GM03348 (cell line): ENCODE measurements around the gene SYT17.

Experiments
- DNase-seq: peaks from one replicate; pipeline ENCODE4 v3.0.0; 2012; ENCODE audit warnings: low spot score

SYT17 gene

GRCh38 chr16:19264123-19264673 lies 96.2 kb downstream of the SYT17 start:
- DNase-seq, result no peak

- DNase-seq, result no peak
These were observed 97.4 kb downstream of the SYT17 start for GRCh38 chr16:19265380-19265930.

GRCh38 chr16:19266774-19267173 lies 98.7 kb downstream of the SYT17 start:
- no peak for DNase-seq

GRCh38 chr16:19269098-19269497 lies 101.1 kb downstream of the SYT17 start:
- DNase-seq, result no peak

- DNase-seq, result no peak
These were observed 106.2 kb downstream of the SYT17 start for GRCh38 chr16:19274165-19274797.

DNA sequence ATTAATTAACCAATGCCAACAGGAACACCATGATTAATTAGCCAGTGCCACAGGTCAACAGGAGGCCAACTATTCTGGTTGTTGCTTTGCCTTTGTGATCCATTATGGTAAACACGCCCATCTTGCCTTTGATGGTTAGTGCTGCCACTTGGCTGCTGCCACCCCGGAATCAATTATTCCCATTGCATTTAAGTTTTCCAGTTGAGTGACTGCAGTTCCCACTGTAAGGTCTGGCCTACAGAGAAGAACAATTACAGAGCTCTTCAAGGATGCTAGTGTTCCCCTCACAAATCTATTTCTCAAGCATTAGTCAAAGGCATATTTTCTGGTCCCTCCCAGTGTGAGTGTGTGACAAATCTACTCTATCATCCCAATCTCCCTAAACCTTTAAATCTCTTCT lies 110.4 kb downstream of the SYT17 start:
- no peak for DNase-seq

DNA sequence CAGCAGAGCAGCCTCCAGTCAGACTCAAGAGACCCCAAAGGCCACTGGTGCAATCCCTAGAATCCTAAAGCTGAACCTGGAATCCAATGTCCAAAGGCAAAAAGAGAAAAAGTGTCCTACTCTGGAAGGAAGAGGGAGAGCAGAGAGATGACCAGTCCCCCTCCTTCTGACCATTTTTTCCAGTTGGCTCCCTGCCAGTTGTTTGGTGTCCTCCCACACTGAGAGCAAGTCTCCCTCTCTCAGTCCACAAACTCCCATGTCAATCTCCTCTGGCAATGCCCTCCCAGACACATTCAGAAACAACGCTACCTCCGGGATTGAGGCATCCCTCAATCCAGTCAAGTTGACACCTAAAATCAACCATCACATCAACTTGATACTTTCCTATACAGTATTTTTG lies 113.2 kb downstream of the SYT17 start:
- DNase-seq, result no peak

- no peak for DNase-seq
These were observed 114.1 kb downstream of the SYT17 start for GRCh38 chr16:19282101-19282500.

DNA sequence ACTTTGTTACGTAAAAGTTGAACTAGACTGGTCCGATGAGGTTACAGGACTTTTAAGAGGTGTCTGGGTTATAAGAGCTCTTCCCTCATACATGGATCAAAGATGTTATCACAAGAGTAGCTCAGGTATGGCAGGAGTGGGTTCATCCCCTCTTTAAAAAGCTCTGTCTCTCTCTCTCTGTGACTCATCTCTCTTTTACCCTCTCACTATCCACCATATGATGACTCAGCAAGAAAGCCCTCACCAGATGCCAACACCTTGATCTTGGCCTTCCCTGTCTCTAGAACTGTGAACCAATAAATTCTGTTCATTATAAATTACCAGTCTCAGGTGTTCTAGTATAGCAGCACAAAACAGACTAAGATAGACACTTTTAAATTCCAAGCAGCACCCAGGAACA lies 115.6 kb downstream of the SYT17 start:
- no peak for DNase-seq

DNA sequence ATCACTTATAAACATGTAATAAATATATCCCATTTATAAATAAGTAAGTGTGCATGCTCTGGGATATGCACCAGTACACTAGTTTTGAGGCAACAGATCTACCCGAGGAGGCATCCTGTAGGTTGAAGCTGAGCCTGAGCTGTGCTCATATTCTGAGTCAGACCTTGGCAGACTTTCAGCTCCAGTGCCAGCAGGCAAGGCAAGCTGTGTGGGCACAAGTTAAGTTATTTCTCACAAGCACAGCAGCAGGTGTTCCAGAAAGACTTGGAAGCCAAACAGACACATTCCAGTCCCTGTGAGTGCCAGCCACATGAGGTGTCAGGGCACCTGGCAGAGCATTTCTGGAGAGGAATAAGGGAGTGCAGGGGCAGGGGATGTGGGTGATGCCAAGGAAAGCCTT lies 116.2 kb downstream of the SYT17 start:
- no peak for DNase-seq

DNA sequence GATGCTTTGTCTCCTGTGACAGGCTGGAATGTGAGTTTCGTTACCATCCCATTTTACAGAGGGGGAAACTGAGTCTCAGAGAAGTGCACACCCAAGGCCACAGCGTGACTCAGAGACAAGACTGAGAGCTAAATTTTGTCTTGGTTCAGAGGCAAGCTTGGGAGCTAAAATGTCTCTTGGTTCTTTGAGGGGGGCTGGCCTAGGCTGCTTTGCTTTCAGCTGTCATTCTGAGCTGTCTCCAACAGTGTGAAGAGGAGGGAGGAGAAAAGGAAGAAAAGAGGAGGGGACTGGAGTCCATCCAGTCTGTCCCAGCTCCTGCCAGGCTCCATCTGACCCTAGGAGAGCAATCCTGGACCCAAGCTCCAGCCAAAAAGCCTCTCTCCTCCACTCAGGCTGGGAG lies 117.4 kb downstream of the SYT17 start, which contains the start of gene CLEC19A:
Gene CLEC19A (plus strand): TSS at position 301 of the 400 bp plus-strand sequence. CDS start 121 bp downstream, outside the sequence.
- DNase-seq, result no peak

- no peak for DNase-seq
These were observed 118.8 kb downstream of the SYT17 start for GRCh38 chr16:19286827-19287226.

- no peak for DNase-seq
These were observed 119.2 kb downstream of the SYT17 start for GRCh38 chr16:19287241-19287640.

- DNase-seq, result no peak
These were observed 121.1 kb downstream of the SYT17 start for GRCh38 chr16:19288872-19289799.

GRCh38 chr16:19289811-19290485 lies 121.9 kb downstream of the SYT17 start:
- no peak for DNase-seq

- DNase-seq, result no peak
These were observed 122.8 kb downstream of the SYT17 start for GRCh38 chr16:19290860-19291259.

DNA sequence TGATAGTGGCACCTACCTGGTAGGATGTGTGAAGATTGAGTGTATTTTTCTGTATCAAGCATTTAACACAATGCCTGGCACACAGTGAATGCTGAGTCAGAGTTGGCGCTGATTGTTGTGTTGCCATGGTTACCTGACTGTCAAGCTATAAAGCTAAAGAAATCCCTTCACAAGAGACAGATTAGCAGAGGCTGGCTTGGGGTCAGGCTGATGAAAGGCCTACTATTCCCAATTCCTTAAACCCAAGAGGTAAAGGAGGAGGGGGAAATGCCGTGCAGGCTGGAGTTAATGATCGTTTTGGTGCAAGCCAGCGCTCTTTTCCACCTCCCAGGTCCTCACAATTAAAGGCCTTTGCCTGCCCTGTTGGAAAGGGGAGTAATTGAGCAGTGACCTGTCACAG lies 123.4 kb downstream of the SYT17 start:
- DNase-seq, result no peak

DNA sequence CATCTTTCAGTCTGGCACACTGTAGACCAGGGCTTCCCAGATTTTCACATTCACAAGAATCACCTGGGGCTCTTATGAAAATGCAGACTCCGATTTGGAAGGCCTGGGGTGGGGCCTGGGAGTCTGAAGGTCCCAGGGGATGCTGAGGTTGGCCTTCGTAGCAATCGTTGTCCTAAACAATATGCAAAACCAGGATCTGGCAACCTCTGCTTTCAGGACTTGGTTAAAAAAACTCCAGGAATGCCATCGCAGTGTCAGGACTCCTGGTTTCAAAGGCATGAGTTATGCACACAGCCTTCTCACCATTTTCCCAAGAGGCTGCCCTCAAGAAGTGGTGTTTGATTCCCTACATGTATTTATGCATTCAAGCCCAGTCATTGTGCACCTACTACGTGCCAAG lies 124.1 kb downstream of the SYT17 start:
- DNase-seq, result no peak

DNA sequence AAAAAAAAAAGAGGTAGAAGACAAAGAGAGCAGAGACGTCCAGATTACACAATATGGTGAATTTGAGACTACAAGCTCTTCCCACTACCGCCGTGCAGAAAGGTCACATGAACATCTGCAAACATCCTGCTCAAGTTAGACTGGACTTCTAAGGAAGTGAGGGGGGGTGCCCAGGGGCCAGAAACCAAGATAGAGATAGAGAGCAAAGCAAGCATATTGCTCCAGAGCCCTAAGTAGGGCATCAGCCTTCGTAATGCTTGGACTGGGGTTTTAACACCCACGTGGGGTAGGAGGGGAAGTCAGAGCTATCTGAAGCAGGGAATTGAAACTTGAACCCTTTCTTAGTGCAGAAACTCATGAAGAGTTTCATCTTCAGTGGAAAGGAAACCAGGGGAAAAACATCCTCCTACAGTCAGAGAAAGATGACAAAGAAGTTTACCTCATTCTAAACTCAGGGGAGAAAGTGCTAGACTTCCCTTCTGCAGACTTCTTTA lies 126.2 kb downstream of the SYT17 start:
- no peak for DNase-seq

DNA sequence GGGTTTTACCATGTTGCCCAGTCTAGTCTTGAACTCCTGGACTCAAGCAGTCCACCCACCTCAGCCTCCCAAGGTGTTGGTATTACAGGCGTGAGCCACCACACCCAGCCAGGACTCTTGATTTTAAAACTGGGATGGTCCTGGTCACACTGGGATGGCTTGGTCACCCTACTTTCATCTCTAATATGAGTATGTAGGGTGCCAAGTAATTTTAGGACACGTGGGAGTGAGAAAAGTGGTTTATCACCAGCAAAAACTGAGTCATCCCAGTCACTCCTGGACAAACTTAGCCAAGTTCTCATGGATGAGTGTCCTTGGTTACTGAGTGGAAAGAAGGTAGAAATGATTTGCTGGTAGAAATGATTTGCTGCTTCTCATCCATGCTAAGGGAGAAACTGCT lies 127.4 kb downstream of the SYT17 start:
- DNase-seq, result no peak

DNA sequence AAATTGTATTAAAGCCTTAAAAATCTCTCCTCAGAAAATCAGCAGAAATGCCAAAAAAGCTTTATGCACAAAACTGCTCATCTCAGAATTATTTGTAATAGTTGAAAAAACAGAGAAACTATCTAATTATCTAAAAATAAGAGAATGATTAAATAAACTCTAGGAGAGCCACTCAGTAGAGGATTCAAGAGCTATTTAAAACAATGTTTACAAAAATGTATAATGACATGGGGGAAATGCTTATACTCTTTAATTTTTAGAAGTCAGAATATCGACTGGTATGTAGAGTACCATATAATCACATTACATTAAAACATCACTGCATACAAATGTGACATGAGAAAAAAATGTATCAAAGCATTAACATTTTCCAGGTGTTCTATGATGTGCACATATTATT lies 129.4 kb downstream of the SYT17 start:
- no peak for DNase-seq

DNA sequence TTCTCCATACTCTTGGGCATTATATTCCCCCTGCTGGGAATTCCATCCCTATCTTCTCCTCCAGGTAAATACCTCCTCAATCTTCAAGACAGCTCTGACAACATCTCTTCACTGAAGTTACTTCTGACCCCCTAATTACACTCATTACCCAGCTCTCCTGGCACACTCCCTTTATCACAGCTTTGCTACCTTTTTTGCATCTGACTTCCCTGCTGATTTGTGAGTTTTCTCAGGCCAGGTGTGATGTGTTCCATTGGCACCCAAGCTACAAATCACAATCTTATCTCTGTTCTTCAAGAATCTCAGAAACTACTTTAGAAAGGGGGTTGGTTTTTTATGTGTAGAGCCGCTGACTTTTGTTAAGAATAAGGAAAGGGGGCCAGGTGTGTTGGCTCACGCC lies 131.5 kb downstream of the SYT17 start:
- no peak for DNase-seq
